Upper lobe of right lung (tissue), 1 donor: ENCODE data around the gene JAK3. TPM values are rescaled to one million over a fixed set of nuclear protein-coding genes. Genes with fewer than 3 reads are reported as not detected.

Source experiments
- ATAC-seq: fragments of 200-7000 bp; cut with Tn5 transposase; one replicate; pipeline ENCODE4 v1.9.1; 2020; ENCODE audit warnings: mild to moderate bottlenecking, moderate library complexity
- DNase-seq: peaks from one replicate; pipeline ENCODE4 v3.0.0-alpha.2; 2020
- H3K27ac ChIP-seq: fragments of 200-600 bp; one replicate; pipeline ENCODE4 v1.8.0; 2022
- H3K27me3 ChIP-seq: fragments of 200-600 bp; one replicate; pipeline ENCODE4 v1.8.0; 2022; ENCODE audit warnings: mild to moderate bottlenecking
- H3K36me3 ChIP-seq: fragments of 200-600 bp; one replicate; pipeline ENCODE4 v1.8.0; 2022
- H3K4me1 ChIP-seq: fragments of 200-600 bp; one replicate; pipeline ENCODE4 v1.8.0; 2022
- H3K4me3 ChIP-seq: fragments of 200-600 bp; one replicate; pipeline ENCODE4 v1.8.0; 2022; ENCODE audit warnings: mild to moderate bottlenecking
- H3K9me3 ChIP-seq: fragments of 200-600 bp; one replicate; pipeline ENCODE4 v1.8.0; 2022
- CTCF ChIP-seq: fragments of 200-600 bp; IDR thresholded peaks from one replicate; pipeline ENCODE4 v1.8.0; 2022; ENCODE audit warnings: antibody characterized with exemption
- intact Hi-C: fragments of 100-400 bp; cut with DNase I; formaldehyde crosslinking; loops from one replicate; pipeline ENCODE4 v1.11.0; 2022
- total RNA-seq: library from RNA; stranded (reverse); fragmentation: NEBNext Ultra II Directional; extraction: Animal tissue kit (Norgen Biotek cat#: 25700); gene quantifications from one replicate; pipeline ENCODE4 v1.2.1, GENCODE V29; 2021
- donor health status: DM: no; HTN: yes; CAD: no; lungs with severe emphysema.

Gene JAK3
- total RNA-seq, 1 donor from 2014 or later, result 15.1 TPM

- Histone ChIP-seq H3K9me3 (no peaks in the 10 kb centered on the region), H3K27ac (no peak overlapping the region), H3K36me3 (no peaks in the 10 kb centered on the region), H3K4me1 (no peaks in the 10 kb centered on the region), H3K27me3 (no peaks in the 10 kb centered on the region), H3K4me3 (no peak overlapping the region)
- intact Hi-C loops, result no loop called here
- DNase-seq, result no peak
- no peak for TF ChIP-seq CTCF
- peak; percentile 26 for ATAC-seq
These were observed 17.8 kb downstream of the JAK3 start for GRCh38 chr19:17829855-17830566.

DNA sequence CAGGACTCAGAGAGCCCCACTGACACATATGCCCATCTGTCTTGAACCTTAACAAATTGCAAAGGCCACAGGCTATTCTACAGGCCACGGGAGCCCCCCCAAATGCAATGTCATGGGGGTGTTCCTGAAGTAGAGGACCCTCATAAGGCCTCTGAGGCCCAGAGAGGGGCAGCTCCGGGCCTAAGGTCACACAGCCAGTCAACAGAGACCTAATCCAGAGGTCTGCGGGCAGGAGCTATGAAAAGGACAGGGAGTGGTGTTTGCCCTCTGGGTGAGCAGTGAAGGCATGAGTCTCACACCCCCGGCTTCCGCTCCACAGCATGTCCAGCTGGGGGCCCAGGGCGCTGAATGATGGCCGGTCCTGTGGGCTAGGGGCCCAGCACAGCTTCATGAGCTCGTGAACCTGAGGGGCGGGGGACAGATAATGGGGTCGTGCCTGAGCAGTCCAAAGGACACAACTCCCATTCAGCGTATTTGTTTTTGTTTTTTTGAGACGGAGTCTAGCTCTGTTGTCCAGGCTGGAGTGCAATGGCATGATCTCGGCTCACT lies 21.2 kb downstream of the JAK3 start:
- TF ChIP-seq CTCF, result no peak
- H3K4me3 ChIP-seq, result no peak overlapping the region
- H3K36me3 ChIP-seq, result no peaks in the 10 kb centered on the region
- H3K27me3 ChIP-seq, result no peaks in the 10 kb centered on the region
- H3K27ac ChIP-seq, result no peak overlapping the region
- no peak for DNase-seq
- no peaks in the 10 kb centered on the region for H3K9me3 ChIP-seq
- intact Hi-C loops, result no loop called here
- ATAC-seq, result no peak
- H3K4me1 ChIP-seq, result no peaks in the 10 kb centered on the region

GRCh38 chr19:17824339-17824738 lies 23.4 kb downstream of the JAK3 start:
- Histone ChIP-seq H3K9me3 (no peaks in the 10 kb centered on the region), H3K4me1 (no peaks in the 10 kb centered on the region), H3K27me3 (no peaks in the 10 kb centered on the region), H3K4me3 (no peak overlapping the region), H3K27ac (no peak overlapping the region), H3K36me3 (no peaks in the 10 kb centered on the region)
- DNase-seq, result no peak
- intact Hi-C loops, result no loop called here
- no peak for TF ChIP-seq CTCF
- peak; percentile 35 for ATAC-seq

DNA sequence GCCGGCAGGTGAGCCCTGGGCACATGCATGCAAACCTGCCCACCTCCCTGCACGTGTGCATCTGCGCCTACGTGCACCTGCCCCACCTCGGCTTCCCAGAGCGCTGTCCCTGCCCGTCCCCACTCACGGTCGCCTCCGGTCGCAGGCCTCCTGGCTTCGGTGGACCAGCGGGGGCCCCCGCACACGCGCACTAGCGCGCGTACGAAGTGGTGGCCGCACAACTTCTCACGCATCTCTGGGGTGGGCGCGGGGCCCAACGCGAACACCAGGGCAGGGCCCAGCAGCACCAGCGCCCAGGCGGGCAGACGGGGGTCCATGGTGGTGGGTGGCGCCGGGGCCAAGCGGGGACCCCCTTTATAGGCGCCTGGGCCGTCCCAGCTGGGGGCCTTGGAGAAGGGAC lies 26.6 kb downstream of the JAK3 start, which contains the start of gene INSL3:
Gene INSL3 (minus strand): TSS at position 330 of the 400 bp plus-strand sequence. CDS start 13 bp downstream, at position 317.
- intact Hi-C loops, result no loop called here
- no peak within 1 kb of the TSS for H3K4me3 ChIP-seq
- H3K27ac ChIP-seq, result no peak within 1 kb of the TSS
- no peaks in the 10 kb centered on the region for H3K9me3 ChIP-seq
- no peak for DNase-seq
- peaks cover 6% of the 10 kb centered on the region for H3K27me3 ChIP-seq
- H3K4me1 ChIP-seq, result no peaks in the 10 kb centered on the region
- ATAC-seq, result peak; percentile 18
- H3K36me3 ChIP-seq, result no peaks in the 10 kb centered on the region
- no peak for TF ChIP-seq CTCF

- TF ChIP-seq CTCF, result no peak
- ATAC-seq (no peak), DNase-seq (no peak)
- H3K4me1 ChIP-seq, result no peaks in the 10 kb centered on the region
- peaks cover 8% of the 10 kb centered on the region for H3K27me3 ChIP-seq
- H3K36me3 ChIP-seq, result no peaks in the 10 kb centered on the region
- intact Hi-C loops, result no loop called here
- H3K27ac ChIP-seq, result no peak overlapping the region
- no peaks in the 10 kb centered on the region for H3K9me3 ChIP-seq
- no peak overlapping the region for H3K4me3 ChIP-seq
These were observed 30.0 kb downstream of the JAK3 start for GRCh38 chr19:17817668-17818363.
